Uterus (tissue), 4 donors: ENCODE measurements around the gene RND2. TPM values are rescaled to one million over a fixed set of nuclear protein-coding genes. Genes with fewer than 3 reads are reported as not detected.

Experiments
- DNase-seq, 2 donors: peaks; one replicate each; pipeline ENCODE4 v3.0.0-alpha.2; 2019 to 2020
- H3K27ac ChIP-seq, 2 donors: fragments of 200-600 bp; sonication (generic); 1 replicate in 1 of 2; 2 replicates in 1 of 2; pipeline ENCODE4 v1.5.1; 2016 to 2018
- H3K27me3 ChIP-seq, 2 donors: fragments of 200-600 bp; sonication (generic); one replicate each; pipeline ENCODE4 v1.5.1; 2018 to 2019; ENCODE audit warnings: control low read depth in 1 of 2
- H3K36me3 ChIP-seq, 2 donors: fragments of 200-600 bp; sonication (generic); one replicate each; pipeline ENCODE4 v1.5.1; 2019; ENCODE audit warnings: control low read depth in 1 of 2
- H3K4me1 ChIP-seq, 2 donors: fragments of 200-600 bp; sonication (generic); one replicate each; pipeline ENCODE4 v1.5.1; 2018 to 2019; ENCODE audit warnings: control low read depth in 1 of 2
- H3K4me3 ChIP-seq, 2 donors: fragments of 200-600 bp; sonication (generic); 1 replicate in 1 of 2; 2 replicates in 1 of 2; pipeline ENCODE4 v1.5.1; 2018 to 2019; ENCODE audit warnings: mild to moderate bottlenecking in 1 of 2
- H3K9me3 ChIP-seq, 2 donors: fragments of 200-600 bp; sonication (generic); one replicate each; pipeline ENCODE4 v1.5.1; 2019; ENCODE audit warnings: control low read depth in 1 of 2
- CTCF ChIP-seq, 4 experiments: fragments of 200-600 bp in 2 of 4; fragments of 450-650 bp in 2 of 4; sonication (generic) in 2 of 4; IDR thresholded peaks; one replicate each; pipeline ENCODE4 v1.5.1; 2016 to 2019; ENCODE audit warnings: antibody characterized with exemption in 4 of 4, mild to moderate bottlenecking in 2 of 4, moderate library complexity in 1 of 4
- POLR2A ChIP-seq, 2 donors: fragments of 450-650 bp; IDR thresholded peaks; one replicate each; pipeline ENCODE4 v1.6.1; 2016; ENCODE audit warnings: antibody characterized with exemption in 2 of 2, mild to moderate bottlenecking in 1 of 2, moderate library complexity in 1 of 2
- intact Hi-C: fragments of 100-400 bp; cut with DNase I; formaldehyde crosslinking; loops from one replicate; pipeline ENCODE4 v1.15.1; 2023; ENCODE audit warnings: low total_unique reads
- total RNA-seq, 4 donors: library from RNA; depleted of rRNA in 3 of 4; stranded (reverse); fragments of >200 nt in 3 of 4; gene quantifications; one replicate each; pipeline versions ENCODE4 v1.1.0 to v1.2.4, GENCODE V29; 2014 to 2023
- donor health status: DM: yes; HTN: yes; CAD: no.

The RND2 gene
- total RNA-seq, 4 donors from 2014 or later = 0.88 to 14.0 (median 3.5) TPM

- Histone ChIP-seq H3K27ac (no peak overlapping the region), H3K27me3 (no peaks in the 10 kb centered on the region), H3K9me3 (no peaks in the 10 kb centered on the region), H3K4me1 (no peaks in the 10 kb centered on the region), H3K4me3 (no peak overlapping the region), H3K36me3 (no peaks in the 10 kb centered on the region)
- intact Hi-C loops = no loop called here
- DNase-seq = no peak
- no peak for TF ChIP-seq POLR2A (IDR thresholded peaks at IDR 0.05)
- TF ChIP-seq CTCF (IDR thresholded peaks at IDR 0.05) = no peak
Observed at GRCh38 chr17:43056051-43056450, 31.0 kb downstream of the RND2 start.

- H3K4me3 ChIP-seq = no peak overlapping the region
- TF ChIP-seq POLR2A (IDR thresholded peaks at IDR 0.05) = no peak
- TF ChIP-seq CTCF (IDR thresholded peaks at IDR 0.05) = no peak
- no peaks in the 10 kb centered on the region for H3K27me3 ChIP-seq
- H3K4me1 ChIP-seq = no peaks in the 10 kb centered on the region
- no peaks in the 10 kb centered on the region for H3K36me3 ChIP-seq
- intact Hi-C loops = no loop called here
- no peaks in the 10 kb centered on the region for H3K9me3 ChIP-seq
- DNase-seq = no peak
- no peak overlapping the region for H3K27ac ChIP-seq
Observed at GRCh38 chr17:43062984-43063638, 38.1 kb downstream of the RND2 start.

GRCh38 chr17:43068570-43069367, 43.7 kb downstream of the RND2 start:
- no peaks in the 10 kb centered on the region for H3K4me1 ChIP-seq
- H3K27me3 ChIP-seq = no peaks in the 10 kb centered on the region
- H3K36me3 ChIP-seq = no peaks in the 10 kb centered on the region
- no peak overlapping the region for H3K27ac ChIP-seq
- no peaks in the 10 kb centered on the region for H3K9me3 ChIP-seq
- no peak overlapping the region for H3K4me3 ChIP-seq
- no peak for DNase-seq
- intact Hi-C loops = no loop called here
- TF ChIP-seq CTCF (IDR thresholded peaks at IDR 0.05) = no peak
- TF ChIP-seq POLR2A (IDR thresholded peaks at IDR 0.05) = no peak

- Histone ChIP-seq H3K4me1 (no peaks in the 10 kb centered on the region), H3K27me3 (no peaks in the 10 kb centered on the region), H3K4me3 (no peak overlapping the region), H3K9me3 (no peaks in the 10 kb centered on the region), H3K27ac (no peak overlapping the region), H3K36me3 (no peaks in the 10 kb centered on the region)
- DNase-seq = no peak
- intact Hi-C loops = no loop called here
- TF ChIP-seq CTCF (IDR thresholded peaks at IDR 0.05) (no peak), POLR2A (IDR thresholded peaks at IDR 0.05) (no peak)
Observed at GRCh38 chr17:43069368-43069898, 44.4 kb downstream of the RND2 start.

GRCh38 chr17:43070257-43070656, 45.2 kb downstream of the RND2 start:
- H3K27ac ChIP-seq = no peak overlapping the region
- H3K27me3 ChIP-seq = no peaks in the 10 kb centered on the region
- DNase-seq = no peak
- no peak overlapping the region for H3K4me3 ChIP-seq
- TF ChIP-seq CTCF (IDR thresholded peaks at IDR 0.05) (no peak), POLR2A (IDR thresholded peaks at IDR 0.05) (no peak)
- H3K4me1 ChIP-seq = no peaks in the 10 kb centered on the region
- H3K36me3 ChIP-seq = no peaks in the 10 kb centered on the region
- H3K9me3 ChIP-seq = no peaks in the 10 kb centered on the region
- intact Hi-C loops = no loop called here
